Body of pancreas (tissue), 4 donors: Measurements from ENCODE around the gene OSBPL10. TPM values are rescaled to one million over a fixed set of nuclear protein-coding genes. Genes with fewer than 3 reads are reported as not detected.

ENCODE experiments used
- ATAC-seq: fragments of 150-250 bp; one replicate; pipeline ENCODE4 v1.9.1; 2016
- DNase-seq, 4 donors: peaks; one replicate each; pipeline ENCODE4 v3.0.0-alpha.2; 2019
- H3K27ac ChIP-seq, 4 donors: fragments of 200-600 bp; sonication (generic); 1 replicate in 3 of 4; 2 replicates in 1 of 4; pipeline versions ENCODE4 v1.5.1 to v1.6.1; 2016 to 2019; ENCODE audit warnings: mild to moderate bottlenecking in 1 of 4, mixed read lengths in 1 of 4, moderate library complexity in 1 of 4
- H3K27me3 ChIP-seq, 2 donors: fragments of 200-600 bp; sonication (generic); one replicate each; pipeline ENCODE4 v1.6.0; 2016; ENCODE audit warnings: mild to moderate bottlenecking in 1 of 2
- H3K36me3 ChIP-seq, 2 donors: fragments of 200-600 bp; sonication (generic); replicated peaks in 1 of 2; 2 replicates each; pipeline ENCODE4 v1.5.1; 2016; ENCODE audit warnings: low read depth in 2 of 2; ENCODE audit not compliant: insufficient read depth in 1 of 2
- H3K4me1 ChIP-seq: fragments of 200-600 bp; sonication (generic); one replicate; pipeline ENCODE4 v1.6.0; 2016
- H3K4me3 ChIP-seq, 2 donors: fragments of 200-600 bp; sonication (generic); 1 replicate in 1 of 2; 2 replicates in 1 of 2; pipeline ENCODE4 v1.5.1; 2016 to 2019
- H3K9me3 ChIP-seq, 3 donors: fragments of 200-600 bp; sonication (generic); 1 replicate in 2 of 3; 2 replicates in 1 of 3; pipeline ENCODE4 v1.5.1; 2016
- POLR2A ChIP-seq, 3 donors: fragments of 450-650 bp; IDR thresholded peaks; one replicate each; pipeline ENCODE4 v1.6.1; 2016; ENCODE audit warnings: antibody characterized with exemption in 3 of 3, mild to moderate bottlenecking in 2 of 3
- WGBS, 2 donors: methylation state at CpG; one replicate each; pipeline ENCODE4 v1.1.5; 2017; 5-methylcytosine and 5-hydroxymethylcytosine counted together
- intact Hi-C: fragments of 100-400 bp; cut with DNase I; formaldehyde crosslinking; loops from one replicate; pipeline ENCODE4 v1.15.1; 2023
- total RNA-seq, 2 donors: library from RNA; depleted of rRNA; stranded (reverse); fragments of >200 nt; gene quantifications; one replicate each; pipeline ENCODE4 v1.1.0, GENCODE V29; 2016
- TF ChIP-seq, protein P1 (sequence below), 7 experiments: fragments of 450-650 bp in 4 of 7; fragments of 200-600 bp in 3 of 7; sonication (generic) in 3 of 7; IDR thresholded peaks; one replicate each; pipeline ENCODE4 v1.5.1; 2016 to 2019; ENCODE audit warnings: antibody characterized with exemption in 7 of 7

OSBPL10 gene
- total RNA-seq, 2 donors from 2014 or later: 3.4 to 27.0 TPM

DNA sequence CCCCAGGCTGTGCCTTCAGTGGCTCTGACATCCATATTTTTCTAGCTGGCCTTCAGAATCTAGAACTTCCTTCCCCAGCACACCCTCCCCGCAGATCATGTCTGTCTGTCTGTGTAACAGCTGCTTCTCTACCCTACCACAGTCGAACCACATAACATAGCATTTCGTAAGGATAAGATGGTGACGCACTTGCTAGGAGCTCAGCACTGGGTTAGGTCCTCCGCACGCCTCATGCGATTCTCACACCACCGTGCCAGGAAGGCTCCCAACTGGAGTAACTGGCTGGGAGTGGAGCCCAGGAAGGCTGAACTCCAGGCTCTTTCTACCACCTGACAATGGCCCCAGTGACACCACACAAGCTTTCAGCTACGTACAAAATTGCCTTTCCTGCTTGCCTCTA is 279.8 kb downstream of the OSBPL10 start:
- no peak for ATAC-seq
- no peaks in the 10 kb centered on the region for H3K9me3 ChIP-seq
- H3K27ac ChIP-seq: no peak overlapping the region
- no peak for DNase-seq
- TF ChIP-seq, protein P1, sequence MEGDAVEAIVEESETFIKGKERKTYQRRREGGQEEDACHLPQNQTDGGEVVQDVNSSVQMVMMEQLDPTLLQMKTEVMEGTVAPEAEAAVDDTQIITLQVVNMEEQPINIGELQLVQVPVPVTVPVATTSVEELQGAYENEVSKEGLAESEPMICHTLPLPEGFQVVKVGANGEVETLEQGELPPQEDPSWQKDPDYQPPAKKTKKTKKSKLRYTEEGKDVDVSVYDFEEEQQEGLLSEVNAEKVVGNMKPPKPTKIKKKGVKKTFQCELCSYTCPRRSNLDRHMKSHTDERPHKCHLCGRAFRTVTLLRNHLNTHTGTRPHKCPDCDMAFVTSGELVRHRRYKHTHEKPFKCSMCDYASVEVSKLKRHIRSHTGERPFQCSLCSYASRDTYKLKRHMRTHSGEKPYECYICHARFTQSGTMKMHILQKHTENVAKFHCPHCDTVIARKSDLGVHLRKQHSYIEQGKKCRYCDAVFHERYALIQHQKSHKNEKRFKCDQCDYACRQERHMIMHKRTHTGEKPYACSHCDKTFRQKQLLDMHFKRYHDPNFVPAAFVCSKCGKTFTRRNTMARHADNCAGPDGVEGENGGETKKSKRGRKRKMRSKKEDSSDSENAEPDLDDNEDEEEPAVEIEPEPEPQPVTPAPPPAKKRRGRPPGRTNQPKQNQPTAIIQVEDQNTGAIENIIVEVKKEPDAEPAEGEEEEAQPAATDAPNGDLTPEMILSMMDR (IDR thresholded peaks at IDR 0.05): no peak
- TF ChIP-seq POLR2A (IDR thresholded peaks at IDR 0.05): no peak
- no peaks in the 10 kb centered on the region for H3K27me3 ChIP-seq
- 80% methylated on average over 9 of the region's 9 CpGs for WGBS, 2 donors
- intact Hi-C loops: no loop called here
- H3K4me1 ChIP-seq: peaks cover 10% of the 10 kb centered on the region
- no peak overlapping the region for H3K4me3 ChIP-seq
- H3K36me3 ChIP-seq: no peaks in the 10 kb centered on the region

DNA sequence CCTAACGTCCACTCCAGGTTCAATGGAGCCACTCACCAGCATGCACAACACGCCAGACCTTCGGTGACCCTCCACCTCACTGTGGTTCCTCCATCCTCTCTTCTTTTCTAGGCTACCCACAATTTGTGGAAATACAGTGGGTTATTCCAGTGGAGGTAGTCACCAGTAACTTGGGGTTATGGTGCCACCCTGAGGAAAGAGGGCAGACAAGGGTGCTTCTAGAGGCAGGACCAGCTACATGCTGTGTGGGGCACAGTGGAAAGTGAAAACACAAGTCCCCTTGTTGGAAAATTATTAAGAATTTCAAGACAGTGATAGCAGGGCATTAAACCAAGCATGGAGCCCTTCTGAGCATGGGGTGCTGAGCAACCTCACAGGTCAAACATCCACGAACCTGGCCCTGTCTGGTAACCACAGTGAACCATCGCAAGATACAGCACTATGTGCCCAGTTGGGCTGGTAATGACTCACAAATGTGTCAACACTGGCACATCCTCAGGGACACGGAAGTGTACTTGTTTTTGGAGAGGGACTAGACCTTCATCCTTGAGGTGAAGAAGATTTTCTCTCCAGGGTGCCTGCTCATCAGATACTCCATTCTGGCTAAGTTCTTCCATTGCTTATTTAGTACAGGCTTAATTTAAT is 281.6 kb downstream of the OSBPL10 start:
- no peaks in the 10 kb centered on the region for H3K27me3 ChIP-seq
- H3K36me3 ChIP-seq: no peaks in the 10 kb centered on the region
- no peak for TF ChIP-seq POLR2A (IDR thresholded peaks at IDR 0.05)
- TF ChIP-seq, protein P1 (IDR thresholded peaks at IDR 0.05): no peak
- H3K27ac ChIP-seq: no peak overlapping the region
- 74 to 80% methylated on average over 6 of the region's 6 CpGs for WGBS, 2 donors
- no peak overlapping the region for H3K4me3 ChIP-seq
- H3K9me3 ChIP-seq: no peaks in the 10 kb centered on the region
- ATAC-seq: no peak
- peaks cover 2% of the 10 kb centered on the region for H3K4me1 ChIP-seq
- DNase-seq: no peak
- intact Hi-C loops: no loop called here

DNA sequence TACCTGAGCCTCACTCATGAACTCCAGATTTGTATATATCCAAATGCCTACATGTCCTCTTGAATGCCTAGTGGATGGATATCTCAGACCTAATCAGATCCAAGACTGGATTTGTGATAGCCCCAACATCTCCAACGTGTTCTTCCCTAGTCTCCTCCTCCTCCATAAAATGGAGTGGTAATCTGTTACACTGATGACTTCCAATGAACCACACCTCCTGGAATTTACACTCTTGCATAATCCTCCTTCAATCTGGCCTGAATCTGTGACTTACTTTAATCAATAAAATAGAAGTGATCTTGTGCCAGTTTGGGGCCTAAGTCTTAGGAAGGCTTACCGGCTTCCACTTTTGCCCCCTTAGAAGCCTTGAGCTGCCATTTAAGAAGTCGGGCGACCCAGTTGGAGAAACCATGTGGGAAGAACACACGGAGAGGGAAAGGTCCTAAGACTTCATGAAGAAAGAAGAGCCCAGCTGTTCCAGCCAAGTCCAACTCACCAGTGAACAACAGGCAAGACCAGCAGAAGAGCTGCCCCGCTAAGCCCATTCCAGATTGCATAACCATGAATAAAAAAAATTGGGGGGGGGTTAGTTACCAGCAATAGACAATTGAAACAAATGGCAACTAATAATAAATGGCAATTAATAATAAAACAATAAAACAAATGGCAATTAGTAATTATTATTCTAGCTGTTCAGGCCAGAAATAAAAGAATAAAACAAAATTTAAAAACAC is 284.1 kb downstream of the OSBPL10 start:
- WGBS, 2 donors: 91% methylated on average over 6 of the region's 6 CpGs
- Histone ChIP-seq H3K27me3 (no peaks in the 10 kb centered on the region), H3K4me1 (no peaks in the 10 kb centered on the region), H3K9me3 (no peaks in the 10 kb centered on the region), H3K36me3 (no peaks in the 10 kb centered on the region), H3K4me3 (no peak overlapping the region), H3K27ac (no peak overlapping the region)
- TF ChIP-seq POLR2A (IDR thresholded peaks at IDR 0.05): no peak
- TF ChIP-seq, protein P1 (IDR thresholded peaks at IDR 0.05): no peak
- no peak for DNase-seq
- ATAC-seq: no peak
- intact Hi-C loops: no loop called here

DNA sequence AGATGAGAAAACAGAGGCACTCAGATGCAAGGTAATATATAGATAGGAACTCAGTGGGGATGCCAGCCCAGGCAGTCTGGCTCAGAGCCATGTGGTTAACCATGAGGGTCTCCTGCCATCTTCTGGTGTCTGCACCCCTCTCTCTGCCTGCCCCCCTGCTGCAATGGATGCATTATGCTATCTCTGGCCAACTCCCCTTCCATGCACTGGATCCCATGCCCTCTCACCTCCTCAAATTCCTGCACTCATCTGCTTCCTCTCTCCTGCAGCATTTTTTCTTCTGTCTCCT is 285.1 kb downstream of the OSBPL10 start:
- Histone ChIP-seq H3K9me3 (no peaks in the 10 kb centered on the region), H3K27ac (no peak overlapping the region), H3K4me3 (no peak overlapping the region), H3K27me3 (no peaks in the 10 kb centered on the region), H3K36me3 (no peaks in the 10 kb centered on the region), H3K4me1 (no peaks in the 10 kb centered on the region)
- intact Hi-C loops: no loop called here
- ATAC-seq (no peak), DNase-seq (no peak)
- no peak for TF ChIP-seq POLR2A (IDR thresholded peaks at IDR 0.05)
- TF ChIP-seq, protein P1 (IDR thresholded peaks at IDR 0.05): no peak
